Cerebellar nuclear complex (tissue), 1 donor: ENCODE measurements around the gene TMEM214.
A peak's percentile ranks its signal among the peaks of the same experiment; 100 is the strongest.

Source experiments
- DNase-seq, 2 experiments: peaks; one replicate each; lab custom pipeline; 2025; lab: John Stamatoyannopoulos, UW

Gene TMEM214

GRCh38 chr2:27032495-27033252 lies at the start of gene TMEM214:
TSS of gene TMEM214 (plus strand) at chr2:27032965. CDS start at chr2:27033016, 51 bp downstream.
- peak in 1 of 2 experiments; percentile 41 for DNase-seq

- no peak for DNase-seq
Observed at GRCh38 chr2:26983746-26984145, 49.0 kb upstream of the TMEM214 start.

- DNase-seq: no peak
Observed at GRCh38 chr2:26985807-26986206, 47.0 kb upstream of the TMEM214 start.

GRCh38 chr2:26986576-26986975 lies 46.2 kb upstream of the TMEM214 start:
- DNase-seq: no peak

GRCh38 chr2:26988058-26988860 lies 44.5 kb upstream of the TMEM214 start:
- no peak for DNase-seq

GRCh38 chr2:26989156-26989555 lies 43.6 kb upstream of the TMEM214 start:
- no peak for DNase-seq

GRCh38 chr2:26991717-26992116 lies 41.0 kb upstream of the TMEM214 start:
- no peak for DNase-seq

- DNase-seq: no peak
Observed at GRCh38 chr2:26993768-26994167, 39.0 kb upstream of the TMEM214 start.

- no peak for DNase-seq
Observed at GRCh38 chr2:26994983-26995382, 37.8 kb upstream of the TMEM214 start.

GRCh38 chr2:26997394-26997793 lies 35.4 kb upstream of the TMEM214 start:
- no peak for DNase-seq

- DNase-seq: no peak
Observed at GRCh38 chr2:26998323-26998722, 34.4 kb upstream of the TMEM214 start.

- DNase-seq: no peak
Observed at GRCh38 chr2:27000228-27000627, 32.5 kb upstream of the TMEM214 start.

GRCh38 chr2:27000995-27001394 lies 31.8 kb upstream of the TMEM214 start:
- DNase-seq: no peak

- no peak for DNase-seq
Observed at GRCh38 chr2:27001950-27002349, 30.8 kb upstream of the TMEM214 start.

GRCh38 chr2:27003007-27003406 lies 29.8 kb upstream of the TMEM214 start:
- no peak for DNase-seq

- no peak for DNase-seq
Observed at GRCh38 chr2:27003857-27004256, 28.9 kb upstream of the TMEM214 start.

- DNase-seq: no peak
Observed at GRCh38 chr2:27006602-27007415, 26.0 kb upstream of the TMEM214 start.

- no peak for DNase-seq
Observed at GRCh38 chr2:27007416-27008374, 25.1 kb upstream of the TMEM214 start.

- DNase-seq: no peak
Observed at GRCh38 chr2:27008678-27009077, 24.1 kb upstream of the TMEM214 start.

- no peak for DNase-seq
Observed at GRCh38 chr2:27009083-27009482, 23.7 kb upstream of the TMEM214 start.

- no peak for DNase-seq
Observed at GRCh38 chr2:27009716-27010115, 23.0 kb upstream of the TMEM214 start.
